ENCODE measurements around the gene XDH.

XDH gene

GRCh38 chr2:31365348-31365747 is 49.2 kb downstream of the XDH start:
- DNase-seq (ENCODE audit: low spot score), result no peak

DNA sequence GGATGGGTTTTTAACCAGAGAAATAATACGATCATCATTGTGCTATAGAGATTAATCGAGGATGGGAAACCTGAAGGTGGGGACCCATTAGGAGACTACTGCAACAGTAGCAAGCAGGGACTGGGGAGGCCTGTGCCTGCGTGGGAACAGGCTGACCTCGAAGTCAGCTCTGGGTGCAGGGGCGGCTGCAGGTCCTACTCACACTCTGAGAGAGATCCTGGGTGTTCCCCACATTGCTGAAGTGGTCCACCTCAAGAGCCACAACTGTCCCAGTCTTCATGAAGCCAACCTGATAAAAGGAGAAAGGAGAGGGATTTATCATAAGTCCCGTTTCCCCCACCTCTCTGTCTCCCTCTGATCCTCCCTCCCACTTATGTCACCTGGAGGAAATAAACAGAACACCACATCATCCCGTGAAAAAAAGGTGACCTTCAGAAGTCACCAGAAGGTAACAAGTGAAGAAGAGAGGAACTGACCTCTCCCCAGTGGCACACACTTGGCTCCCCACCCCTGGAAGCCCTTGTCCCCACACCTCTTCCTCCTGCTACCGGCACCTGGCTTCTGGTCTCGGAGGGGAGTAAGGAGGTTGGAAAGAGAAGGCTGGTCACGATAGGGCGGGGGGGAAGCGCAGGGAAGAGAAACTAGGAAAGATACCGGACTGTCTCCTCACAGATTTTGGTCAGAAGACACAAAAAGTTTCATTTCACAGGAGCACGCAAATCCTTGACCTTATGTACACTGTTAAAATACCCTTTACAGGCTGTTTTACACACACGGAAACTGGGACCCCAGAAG is 50.4 kb downstream of the XDH start:
- DNase-seq (ENCODE audit: low spot score), result no peak

DNA sequence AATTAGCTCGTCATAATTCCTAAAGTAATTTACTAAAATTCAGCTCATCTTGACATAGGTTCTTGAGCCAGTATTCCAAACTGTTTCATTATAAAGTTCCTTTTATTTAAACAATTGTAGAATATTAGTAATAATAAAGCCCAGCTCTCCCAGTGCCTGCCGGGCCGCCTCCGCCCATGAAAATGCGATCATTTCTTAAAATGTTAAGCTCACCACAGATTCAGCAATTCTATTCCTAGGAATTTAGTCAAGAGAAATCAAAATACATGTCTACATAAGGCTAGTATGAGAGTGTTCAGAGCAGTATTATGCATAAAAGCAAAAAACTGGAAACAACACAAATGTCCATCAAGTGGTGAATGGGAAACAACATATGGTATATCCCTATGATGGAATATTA is 52.0 kb downstream of the XDH start:
- DNase-seq (ENCODE audit: low spot score), result no peak

GRCh38 chr2:31359229-31359628 is 55.3 kb downstream of the XDH start:
- DNase-seq (ENCODE audit: low spot score), result no peak

DNA sequence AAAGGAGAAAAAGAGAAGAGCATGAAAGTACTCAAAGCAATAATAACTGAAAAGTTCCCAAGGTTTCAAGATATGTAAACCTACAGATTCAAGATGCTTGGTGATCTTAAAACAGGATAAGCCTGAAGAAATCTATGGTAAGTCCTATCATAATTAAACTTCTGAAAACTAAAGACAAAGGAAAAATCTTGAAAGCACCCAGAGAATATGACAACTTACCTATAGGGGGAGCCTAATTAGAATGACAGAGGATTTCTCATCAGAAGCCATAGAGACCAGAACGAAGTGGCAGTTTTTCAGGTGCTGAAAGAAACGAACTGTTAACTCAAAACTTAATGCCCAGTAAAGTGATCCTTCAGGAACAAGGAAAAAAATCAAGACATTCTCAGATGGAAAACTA is 59.7 kb downstream of the XDH start:
- DNase-seq (ENCODE audit: low spot score), result no peak

DNA sequence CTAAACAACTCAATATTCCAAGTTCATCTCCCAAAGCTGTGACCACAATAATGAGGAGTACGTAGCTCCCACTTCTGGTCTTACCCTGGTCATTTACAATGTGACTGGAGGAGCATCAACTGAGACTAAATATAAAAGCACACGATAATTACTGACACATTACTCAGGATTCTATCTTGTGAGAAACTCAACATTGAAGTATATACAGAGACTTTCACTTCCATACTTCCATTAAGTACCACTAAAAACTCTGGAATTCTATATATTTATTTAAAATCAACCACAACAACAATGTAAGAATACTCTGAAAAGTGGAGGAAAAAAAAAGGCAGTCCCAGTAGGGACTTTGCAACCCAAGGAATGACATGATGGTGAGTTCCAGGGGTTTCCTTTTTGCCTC is 61.4 kb downstream of the XDH start:
- no peak for DNase-seq (ENCODE audit: low spot score)

DNA sequence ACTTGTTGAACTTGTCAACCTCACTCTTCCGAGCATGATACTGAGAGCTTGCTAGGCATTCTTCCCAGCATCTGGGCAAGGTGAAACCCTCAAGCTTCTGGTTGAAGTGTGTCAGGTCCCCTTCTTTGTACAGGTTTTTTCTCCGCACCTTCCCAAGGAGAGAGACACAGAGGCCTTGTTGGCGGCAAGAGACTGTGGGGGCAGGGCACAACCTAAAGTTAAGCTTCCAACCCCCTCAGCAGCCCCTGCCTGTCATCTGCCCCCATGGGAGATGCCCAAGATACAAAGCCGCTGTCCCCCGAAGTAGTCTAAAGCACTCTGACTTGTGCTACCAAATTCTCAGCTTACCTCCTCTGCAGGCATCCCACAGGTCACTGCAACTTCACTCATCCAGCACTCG is 64.9 kb downstream of the XDH start:
- no peak for DNase-seq (ENCODE audit: low spot score)

DNA sequence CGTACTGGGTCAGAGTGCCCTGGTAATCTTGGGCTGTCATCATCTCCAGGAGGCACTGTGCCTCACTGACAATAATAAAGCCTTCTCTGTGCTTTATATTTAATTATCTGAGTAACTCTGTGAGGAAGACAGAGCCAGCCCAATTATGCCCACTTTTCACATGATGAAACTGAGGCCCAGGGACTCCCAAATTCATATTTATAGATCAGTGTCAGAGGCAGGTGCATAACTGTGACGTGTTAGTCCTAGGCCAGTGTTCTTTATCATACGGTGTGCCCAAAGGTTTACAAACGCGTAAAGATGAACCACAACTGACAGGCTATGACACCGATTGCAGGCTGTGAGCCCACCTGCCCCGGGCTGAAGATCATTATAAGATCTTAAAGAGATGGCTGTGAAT is 65.4 kb downstream of the XDH start:
- no peak for DNase-seq (ENCODE audit: low spot score)

DNA sequence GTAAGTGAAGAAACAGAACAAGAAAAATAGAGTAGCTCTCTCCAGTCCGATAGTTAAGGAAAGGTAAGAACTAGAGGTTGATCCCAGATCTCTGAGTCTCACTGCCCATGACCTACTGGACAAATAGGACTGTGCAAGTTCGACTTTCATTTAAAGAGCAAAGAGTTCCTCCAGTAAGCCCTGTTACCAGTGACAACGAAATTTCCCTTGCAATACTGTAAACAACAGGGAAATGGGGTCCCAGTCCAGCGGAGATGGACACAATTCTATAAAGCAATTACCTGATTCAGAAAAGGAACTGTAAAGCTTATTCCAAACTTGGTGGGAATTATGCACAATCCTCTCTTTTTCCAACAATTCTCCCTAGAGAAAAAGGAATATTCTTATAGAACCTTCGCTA is 65.9 kb downstream of the XDH start:
- DNase-seq (ENCODE audit: low spot score), result no peak

DNA sequence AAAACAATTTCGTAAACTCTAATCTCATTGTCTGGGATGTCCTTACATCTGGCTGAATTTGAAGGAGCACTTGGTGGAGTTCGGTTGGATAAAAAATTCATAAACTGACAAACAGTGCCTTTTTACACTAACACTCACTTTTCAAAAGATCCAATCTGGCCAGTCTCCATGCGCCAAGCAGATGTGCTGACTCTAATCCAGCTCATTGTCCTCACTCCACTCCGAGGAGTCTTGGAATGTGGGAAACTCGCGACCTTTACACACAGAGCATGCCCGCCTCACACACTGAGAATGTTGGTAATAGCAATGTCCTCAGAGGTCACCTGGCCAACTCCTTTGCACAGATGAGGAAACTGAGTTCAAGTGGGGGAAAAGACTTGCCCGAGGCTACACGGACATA is 66.8 kb downstream of the XDH start:
- no peak for DNase-seq (ENCODE audit: low spot score)

- DNase-seq (ENCODE audit: low spot score), result no peak
Measured at GRCh38 chr2:31347319-31347718, 67.2 kb downstream of the XDH start.

GRCh38 chr2:31344447-31344846 is 70.1 kb downstream of the XDH start:
- DNase-seq (ENCODE audit: low spot score), result no peak

GRCh38 chr2:31341351-31341750 is 73.2 kb downstream of the XDH start:
- DNase-seq (ENCODE audit: low spot score), result no peak

GRCh38 chr2:31339696-31340095 is 74.8 kb downstream of the XDH start:
- no peak for DNase-seq (ENCODE audit: low spot score)

GRCh38 chr2:31337860-31338259 is 76.7 kb downstream of the XDH start:
- DNase-seq (ENCODE audit: low spot score), result no peak

GRCh38 chr2:31337197-31337596 is 77.3 kb downstream of the XDH start:
- no peak for DNase-seq (ENCODE audit: low spot score)

DNA sequence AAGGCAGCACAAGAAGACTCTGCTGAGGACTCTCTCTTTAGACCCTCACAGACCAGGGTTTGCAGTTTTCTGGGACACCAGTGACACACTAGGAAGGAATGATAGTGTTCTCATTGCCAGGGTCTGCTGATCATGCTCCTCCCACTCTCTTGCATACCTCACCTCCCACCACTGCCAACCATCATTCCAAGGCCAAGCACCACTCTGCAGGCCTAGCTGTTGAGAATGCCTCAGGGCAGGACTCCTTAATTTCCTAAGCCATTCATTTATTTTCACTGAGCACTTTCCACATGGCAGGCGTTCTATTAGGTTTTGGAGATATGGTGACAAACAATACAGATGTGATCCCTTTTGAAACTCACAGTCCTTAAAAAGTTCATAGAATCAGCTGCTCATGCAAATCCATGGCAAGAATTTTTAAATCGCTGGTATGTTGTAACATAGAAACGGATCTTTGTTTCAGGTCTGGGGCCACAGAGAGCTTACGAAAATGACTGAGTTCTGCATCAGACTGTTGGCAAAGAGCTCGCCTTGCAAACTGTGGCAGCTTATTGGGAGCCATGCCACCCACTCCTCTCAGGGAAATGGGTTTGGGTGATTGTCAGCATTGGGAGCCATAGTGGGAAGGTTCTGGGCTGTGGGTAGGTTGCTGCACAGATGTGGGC is 78.5 kb downstream of the XDH start:
- DNase-seq (ENCODE audit: low spot score), result no peak

- no peak for DNase-seq (ENCODE audit: low spot score)
Measured at GRCh38 chr2:31334311-31335026, 80.1 kb downstream of the XDH start.

- DNase-seq (ENCODE audit: low spot score), result peak; percentile 80
Measured at GRCh38 chr2:31333527-31334183, 80.9 kb downstream of the XDH start.

DNA sequence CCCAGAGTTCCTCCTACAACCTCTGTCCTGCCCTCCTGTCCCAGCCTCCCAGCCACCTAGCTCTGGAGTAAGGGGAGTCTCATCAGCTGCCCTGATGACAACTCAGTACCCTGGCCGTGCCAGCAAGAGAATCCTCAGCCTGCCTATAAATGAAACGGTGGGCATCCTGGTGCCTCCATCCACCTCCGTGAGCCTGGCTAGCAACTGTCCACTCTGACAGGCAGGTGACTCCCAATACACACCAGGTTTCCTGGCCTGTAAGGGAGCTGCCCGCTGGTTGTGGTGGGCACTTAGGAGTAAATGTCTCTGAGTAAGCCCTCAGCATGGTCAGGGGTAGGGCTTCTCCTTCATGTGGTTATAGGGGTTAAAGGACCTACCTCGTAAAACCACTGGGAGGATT is 81.5 kb downstream of the XDH start:
- DNase-seq (ENCODE audit: low spot score), result no peak

- no peak for DNase-seq (ENCODE audit: low spot score)
Measured at GRCh38 chr2:31332521-31332920, 82.0 kb downstream of the XDH start.

DNA sequence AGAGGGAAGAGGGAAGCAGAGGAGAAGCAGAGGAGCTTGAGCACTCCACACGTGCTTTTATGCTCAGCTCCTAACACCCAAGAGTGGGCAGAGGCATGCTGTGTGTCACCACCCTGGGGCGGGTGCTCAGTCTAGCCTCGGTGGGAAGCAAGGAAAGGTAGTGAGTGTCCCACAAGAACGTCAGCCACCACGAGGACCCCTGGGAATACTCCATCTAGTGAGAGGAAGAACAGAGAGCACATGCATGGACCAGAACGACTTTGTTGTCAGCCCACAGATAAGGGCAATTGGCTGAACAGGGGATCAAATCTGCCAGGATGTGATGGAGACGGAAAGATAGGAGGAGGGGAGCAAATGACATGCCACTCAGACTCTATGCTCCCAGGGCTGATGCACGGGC is 83.4 kb downstream of the XDH start:
- no peak for DNase-seq (ENCODE audit: low spot score)

Data from left forelimb (tissue), 1 donor.